Stimulated activated CD8-positive, alpha-beta memory T cell treated with anti-CD3 and anti-CD28 coated beads, Interleukin-2, amount 100 ng/mL, for 1 hour (primary cell): ENCODE results near the gene C2orf81.

Experiments
- DNase-seq, 2 donors: peaks; one replicate each; pipeline ENCODE4 v3.0.0-alpha.2; 2020; ENCODE audit warnings: low read depth in 2 of 2

C2orf81 gene

DNA sequence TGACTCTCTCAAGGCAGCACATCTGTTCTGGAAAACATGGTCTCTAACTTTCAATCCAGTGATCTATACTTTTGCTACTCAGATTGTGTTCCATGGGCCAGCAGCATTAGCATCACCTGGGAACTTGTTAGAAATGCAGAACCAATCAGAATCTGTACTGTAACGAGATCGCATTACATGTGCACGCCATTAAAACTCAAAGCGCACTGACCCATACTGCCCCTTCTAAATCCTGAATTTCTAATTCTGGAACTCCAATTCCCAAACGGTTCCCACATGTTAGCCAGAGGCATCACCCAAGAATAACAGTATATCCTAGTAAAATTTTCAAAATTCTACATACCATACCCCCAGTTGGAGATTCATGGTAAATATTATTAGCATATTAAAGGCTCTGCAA, 30.8 kb downstream of the C2orf81 start:
- no peak for DNase-seq

- DNase-seq, result no peak
Observed at GRCh38 chr2:74387346-74387745, 34.1 kb downstream of the C2orf81 start.

DNA sequence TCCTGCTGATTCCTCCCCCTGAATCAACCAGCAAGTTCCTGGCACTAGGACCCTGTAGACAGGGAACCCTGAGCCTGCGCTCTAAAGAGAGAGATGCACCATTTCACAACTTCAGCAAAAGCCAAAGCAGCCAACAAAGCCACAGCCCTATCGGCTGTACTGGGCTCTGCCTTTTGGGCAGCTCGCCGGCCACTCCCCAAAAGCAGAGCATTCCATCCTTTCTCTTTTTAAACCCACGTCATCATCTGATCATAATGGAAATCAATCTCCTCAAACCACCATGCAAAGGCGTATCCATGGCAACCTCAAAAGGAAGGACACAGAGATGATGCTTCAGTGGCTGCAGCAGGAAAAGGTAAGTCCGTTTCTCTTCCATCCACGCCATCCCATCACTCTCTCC, 36.0 kb downstream of the C2orf81 start:
- DNase-seq, result no peak

- DNase-seq, result no peak
Observed at GRCh38 chr2:74384051-74384450, 37.4 kb downstream of the C2orf81 start.

DNA sequence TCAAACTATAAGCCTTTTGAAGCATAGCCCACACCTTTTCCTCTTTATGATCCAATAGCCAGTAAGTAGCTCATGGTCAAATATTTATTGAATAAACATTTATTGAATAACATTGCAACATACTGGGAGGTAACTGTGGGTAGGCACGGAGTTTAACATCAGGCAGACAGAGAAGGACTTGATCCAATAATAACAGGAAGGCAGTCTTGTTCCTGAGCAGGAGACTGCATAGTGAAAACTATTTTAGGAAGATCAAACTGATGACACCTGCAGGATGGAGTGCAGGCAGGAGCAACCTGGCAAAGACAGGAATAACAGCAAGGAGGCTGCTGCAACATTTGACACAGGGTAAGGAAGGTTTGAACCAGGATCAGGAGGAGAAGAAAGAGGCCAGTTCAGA, 38.2 kb downstream of the C2orf81 start:
- no peak for DNase-seq

GRCh38 chr2:74381751-74382150, 39.7 kb downstream of the C2orf81 start:
- DNase-seq, result no peak

- no peak for DNase-seq
Observed at GRCh38 chr2:74379851-74380789, 41.3 kb downstream of the C2orf81 start, which contains the start of gene DCTN1. TSS of gene DCTN1 (minus strand) at chr2:74380311. CDS start at chr2:74380037, 274 bp downstream.

- DNase-seq, result no peak
Observed at GRCh38 chr2:74378007-74378406, 43.4 kb downstream of the C2orf81 start.

GRCh38 chr2:74375838-74376237, 45.6 kb downstream of the C2orf81 start:
- DNase-seq, result no peak

DNA sequence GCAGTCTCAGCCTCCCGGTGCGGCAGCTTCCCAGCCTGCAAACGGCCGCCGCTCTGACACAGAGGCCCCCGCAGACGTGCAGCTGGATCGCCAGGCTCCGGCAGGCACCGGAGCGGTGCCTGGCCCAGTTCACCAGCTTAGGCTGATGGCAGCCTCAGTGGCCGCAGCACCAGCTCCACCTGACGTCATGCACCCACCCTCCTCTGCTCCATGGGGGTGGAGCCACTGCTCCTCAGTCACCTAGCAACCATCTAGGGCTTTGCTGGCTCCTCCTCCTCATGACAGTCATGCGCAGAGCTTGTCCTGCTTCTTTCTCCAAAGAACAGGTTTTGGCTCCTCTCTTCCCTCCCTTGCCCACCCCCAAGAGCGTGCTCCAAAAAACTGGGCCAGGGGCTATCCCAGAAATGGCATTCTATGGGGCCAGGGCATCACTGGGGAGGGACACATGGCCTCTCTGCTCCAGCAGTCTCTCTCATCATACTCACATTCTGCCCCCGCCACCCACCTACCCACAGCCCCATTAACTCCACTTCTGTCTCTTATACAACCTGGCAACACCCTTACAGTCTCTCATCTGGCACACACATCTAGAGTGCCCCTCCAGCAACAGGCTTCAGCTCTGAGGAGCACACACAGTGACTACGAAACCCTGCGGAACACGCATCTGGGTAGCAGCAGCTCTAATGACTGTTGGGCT, 46.8 kb downstream of the C2orf81 start:
- DNase-seq, result no peak

GRCh38 chr2:74373985-74374384, 47.4 kb downstream of the C2orf81 start:
- no peak for DNase-seq

DNA sequence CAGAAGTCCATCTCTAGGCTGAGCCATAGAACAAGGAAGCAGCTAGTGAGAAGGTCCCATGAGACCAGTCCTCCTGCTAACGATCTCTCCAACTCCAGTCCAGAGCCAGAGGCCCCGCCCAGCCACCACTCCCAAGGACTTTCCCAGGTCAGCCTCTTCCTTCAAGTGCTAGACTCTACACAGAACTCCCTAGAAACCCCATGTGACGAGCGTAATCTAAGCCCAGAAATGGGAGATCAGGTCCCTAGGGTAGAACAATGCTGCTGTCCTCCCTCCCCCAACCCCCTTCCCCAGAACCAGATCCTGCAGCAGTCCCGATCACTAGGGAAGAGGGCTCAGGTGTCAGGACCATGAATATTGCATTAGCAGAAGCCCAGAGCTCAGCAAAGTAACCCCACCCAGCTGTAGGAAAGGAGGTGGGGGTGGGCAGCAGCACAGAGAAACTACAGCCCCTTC, 48.2 kb downstream of the C2orf81 start:
- no peak for DNase-seq

- no peak for DNase-seq
Observed at GRCh38 chr2:74372674-74373073, 48.7 kb downstream of the C2orf81 start.

DNA sequence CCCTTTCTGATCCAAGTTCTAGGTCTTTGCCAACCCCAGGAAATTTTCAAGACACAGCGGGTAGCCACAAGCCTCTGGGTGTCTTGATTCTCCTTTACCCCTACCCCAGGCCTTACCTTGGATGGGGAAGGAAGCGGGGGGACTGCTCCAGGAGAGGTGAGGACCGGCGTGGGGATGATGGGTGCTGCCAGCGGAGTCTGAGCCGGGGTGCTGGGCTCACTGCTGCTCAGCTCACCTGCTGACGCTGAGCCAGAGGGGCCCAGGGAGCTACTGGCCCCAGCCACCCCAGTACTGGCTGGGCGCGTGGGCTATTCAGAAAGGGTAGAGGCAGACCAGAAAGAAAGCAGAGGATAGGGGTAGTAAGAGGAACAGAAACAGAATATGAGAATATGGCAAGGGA, 50.0 kb downstream of the C2orf81 start:
- no peak for DNase-seq

GRCh38 chr2:74369976-74370375, 51.4 kb downstream of the C2orf81 start:
- no peak for DNase-seq

DNA sequence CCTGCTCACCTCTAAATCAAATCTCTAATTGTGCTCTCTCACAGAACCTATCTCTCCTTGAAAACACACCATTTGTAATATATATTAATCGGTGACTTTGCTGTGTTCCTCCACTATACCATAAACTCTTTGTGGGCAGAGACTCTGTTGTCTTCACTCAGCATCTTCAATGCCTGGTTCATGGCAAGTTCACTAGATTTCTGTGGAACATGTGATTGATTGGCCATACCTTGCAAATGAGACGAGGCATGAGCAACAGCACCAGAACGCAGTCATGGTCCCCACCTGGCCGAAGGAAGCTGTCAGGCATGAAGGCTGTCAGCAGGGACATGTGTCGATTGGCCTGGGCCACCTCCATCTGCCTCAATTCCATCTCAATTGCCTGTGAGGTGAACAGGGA, 52.9 kb downstream of the C2orf81 start:
- no peak for DNase-seq

- no peak for DNase-seq
Observed at GRCh38 chr2:74367789-74368188, 53.6 kb downstream of the C2orf81 start.

GRCh38 chr2:74366036-74366435, 55.4 kb downstream of the C2orf81 start:
- DNase-seq, result no peak

GRCh38 chr2:74364533-74365505, 56.6 kb downstream of the C2orf81 start:
- DNase-seq, result no peak
